Left lung (tissue), 10 donors: Measurements from ENCODE around the gene DLG2. TPM values are rescaled to one million over a fixed set of nuclear protein-coding genes. Genes with fewer than 3 reads are reported as not detected.

ENCODE experiments used
- ATAC-seq: fragments of 200-7000 bp; cut with Tn5 transposase; one replicate; pipeline ENCODE4 v1.9.1; 2020; ENCODE audit warnings: moderate library complexity
- DNase-seq, 4 donors: peaks; one replicate each; pipeline ENCODE4 v3.0.0-alpha.2; 2013 to 2020
- H3K27ac ChIP-seq, 2 donors: fragments of 200-600 bp; sonication (generic) in 1 of 2; one replicate each; pipeline versions ENCODE4 v1.5.0 to v1.8.0; 2020 to 2021
- H3K27me3 ChIP-seq, 2 donors: fragments of 200-600 bp; sonication (generic) in 1 of 2; one replicate each; pipeline versions ENCODE4 v1.5.0 to v1.8.0; 2020 to 2021
- H3K36me3 ChIP-seq, 2 donors: fragments of 200-600 bp; sonication (generic) in 1 of 2; one replicate each; pipeline versions ENCODE4 v1.5.0 to v1.8.0; 2020 to 2021
- H3K4me1 ChIP-seq, 2 donors: fragments of 200-600 bp; one replicate each; pipeline ENCODE4 v1.8.0; 2021
- H3K4me3 ChIP-seq, 2 donors: fragments of 200-600 bp; sonication (generic) in 1 of 2; one replicate each; pipeline versions ENCODE4 v1.5.0 to v1.8.0; 2020 to 2021; ENCODE audit warnings: mild to moderate bottlenecking in 1 of 2
- H3K9me3 ChIP-seq, 2 donors: fragments of 200-600 bp; sonication (generic) in 1 of 2; one replicate each; pipeline versions ENCODE4 v1.5.0 to v1.8.0; 2020 to 2021
- CTCF ChIP-seq, 2 donors: fragments of 200-600 bp; sonication (generic) in 1 of 2; IDR thresholded peaks; one replicate each; pipeline versions ENCODE4 v1.5.0 to v1.8.0; 2021; ENCODE audit warnings: antibody characterized with exemption in 2 of 2
- intact Hi-C, 2 donors: fragments of 100-400 bp; cut with DNase I; formaldehyde crosslinking; loops; one replicate each; pipeline versions ENCODE4 v1.11.2 to v1.14.2; 2022
- polyA plus RNA-seq, 6 donors: library from polyadenylated mRNA; unstranded; fragments of 120-200 nt; gene quantifications; one replicate each; pipeline ENCODE4 v1.2.1, GENCODE V29; 2013; ENCODE audit not compliant: insufficient read length in 6 of 6
- total RNA-seq, 2 donors: library from RNA; stranded (reverse); fragmentation: NEBNext Ultra II Directional; extraction: Animal tissue kit (Norgen Biotek cat#: 25700); gene quantifications; one replicate each; pipeline ENCODE4 v1.2.1, GENCODE V29; 2021
- donor health status: DM: no; HTN: yes; CAD: no.
- donor health status: DM: no; HTN: no; CAD: no.

The DLG2 gene
- total and polyA plus RNA-seq, 8 donors: 4.5 to 15.0 (median 8.6) TPM

GRCh38 chr11:84194696-84195095 lies 1432.4 kb downstream of the DLG2 start:
- Histone ChIP-seq H3K9me3 (peaks cover 0 to 7% of the 10 kb centered on the region in 2 donors), H3K27me3 (no peaks in the 10 kb centered on the region), H3K27ac (no peak overlapping the region), H3K36me3 (no peaks in the 10 kb centered on the region), H3K4me3 (no peak overlapping the region), H3K4me1 (peaks cover 0 to 11% of the 10 kb centered on the region in 2 donors)
- ATAC-seq: no peak
- no peak for TF ChIP-seq CTCF (IDR thresholded peaks at IDR 0.05)
- DNase-seq: peak in 1 of 4 donors; percentile 65
- intact Hi-C loops: no loop called here

GRCh38 chr11:84193706-84194105 lies 1433.4 kb downstream of the DLG2 start:
- Histone ChIP-seq H3K36me3 (no peaks in the 10 kb centered on the region), H3K27ac (no peak overlapping the region), H3K4me3 (no peak overlapping the region), H3K4me1 (peaks cover 0 to 11% of the 10 kb centered on the region in 2 donors), H3K27me3 (no peaks in the 10 kb centered on the region), H3K9me3 (peaks cover 0 to 7% of the 10 kb centered on the region in 2 donors)
- no peak for TF ChIP-seq CTCF (IDR thresholded peaks at IDR 0.05)
- DNase-seq: no peak
- intact Hi-C loops: no loop called here
- ATAC-seq: no peak

- Histone ChIP-seq H3K36me3 (no peaks in the 10 kb centered on the region), H3K4me1 (peaks cover 0 to 11% of the 10 kb centered on the region in 2 donors), H3K27ac (no peak overlapping the region), H3K4me3 (no peak overlapping the region), H3K9me3 (no peaks in the 10 kb centered on the region), H3K27me3 (no peaks in the 10 kb centered on the region)
- DNase-seq (peak in 2 of 4 donors; percentile 1 to 9), ATAC-seq (no peak)
- intact Hi-C loops: no loop called here
- TF ChIP-seq CTCF (IDR thresholded peaks at IDR 0.05): no peak
Observed at GRCh38 chr11:84188521-84188920, 1438.6 kb downstream of the DLG2 start.

- Histone ChIP-seq H3K9me3 (peaks cover 0 to 6% of the 10 kb centered on the region in 2 donors), H3K27me3 (no peaks in the 10 kb centered on the region), H3K4me1 (no peaks in the 10 kb centered on the region), H3K36me3 (no peaks in the 10 kb centered on the region), H3K27ac (no peak overlapping the region), H3K4me3 (no peak overlapping the region)
- intact Hi-C loops: no loop called here
- ATAC-seq (no peak), DNase-seq (no peak)
- no peak for TF ChIP-seq CTCF (IDR thresholded peaks at IDR 0.05)
Observed at GRCh38 chr11:84173078-84173477, 1454.1 kb downstream of the DLG2 start.

GRCh38 chr11:84165139-84165538 lies 1462.0 kb downstream of the DLG2 start:
- no peaks in the 10 kb centered on the region for H3K9me3 ChIP-seq
- H3K36me3 ChIP-seq: no peaks in the 10 kb centered on the region
- H3K27me3 ChIP-seq: no peaks in the 10 kb centered on the region
- no peaks in the 10 kb centered on the region for H3K4me1 ChIP-seq
- no peak overlapping the region for H3K27ac ChIP-seq
- DNase-seq (no peak), ATAC-seq (no peak)
- no peak overlapping the region for H3K4me3 ChIP-seq
- intact Hi-C loops: no loop called here
- TF ChIP-seq CTCF (IDR thresholded peaks at IDR 0.05): no peak
